ENCODE measurements around the gene FRAT1. TPM values are rescaled to one million over a fixed set of nuclear protein-coding genes. Genes with fewer than 3 reads are reported as not detected.

The FRAT1 gene
- total and polyA plus RNA-seq, 2 of the 13 experiments (the other 11 are each of a cell fraction or from before 2014, with no cell fraction given) = 1.7 to 2.3 TPM

DNA sequence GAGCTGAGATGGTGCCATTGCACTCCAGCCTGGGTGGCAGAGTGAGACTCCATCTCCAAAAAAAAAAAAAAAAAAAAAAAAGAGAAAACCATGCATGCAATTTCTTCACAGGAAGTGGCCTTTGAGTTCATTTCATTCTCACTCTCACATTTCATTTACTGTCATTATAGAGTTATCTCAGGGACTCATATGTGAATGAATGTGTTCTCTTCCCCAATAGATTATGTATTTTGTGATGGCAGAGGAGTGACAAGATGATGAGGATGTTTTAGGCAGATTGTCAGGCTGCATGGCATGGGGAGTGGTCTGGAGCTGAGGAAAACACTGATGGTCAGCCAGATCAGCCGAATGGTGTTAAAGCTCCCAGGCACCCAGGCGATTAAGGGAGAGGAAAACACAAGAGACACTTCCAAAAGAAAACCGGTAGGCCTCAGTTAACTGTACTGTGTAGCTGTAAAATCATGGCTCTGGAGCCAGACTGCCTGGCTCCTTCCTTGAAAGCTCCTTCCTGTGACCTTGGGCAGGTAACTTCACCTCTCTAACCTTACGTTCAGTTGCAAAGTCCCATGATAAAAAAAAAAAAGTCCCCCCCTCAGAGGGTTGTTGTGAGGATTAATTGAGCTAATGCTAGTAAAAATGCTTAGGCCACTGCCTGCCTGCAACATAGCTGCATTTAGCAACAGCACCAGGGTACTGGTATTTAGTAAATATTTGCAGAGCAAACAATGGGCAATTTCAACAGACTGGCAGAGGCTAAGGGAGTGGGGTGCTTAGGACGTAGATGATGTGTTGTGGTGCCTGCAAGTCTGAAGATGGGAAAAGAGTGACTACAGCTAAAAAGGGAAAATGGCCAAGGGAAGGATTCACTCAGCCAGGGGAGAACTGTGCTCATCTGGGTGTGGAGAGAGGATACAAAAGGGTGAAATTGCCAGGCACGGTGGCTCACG is 8.6 kb downstream of the FRAT1 start (continued):
- TF ChIP-seq, protein P1, sequence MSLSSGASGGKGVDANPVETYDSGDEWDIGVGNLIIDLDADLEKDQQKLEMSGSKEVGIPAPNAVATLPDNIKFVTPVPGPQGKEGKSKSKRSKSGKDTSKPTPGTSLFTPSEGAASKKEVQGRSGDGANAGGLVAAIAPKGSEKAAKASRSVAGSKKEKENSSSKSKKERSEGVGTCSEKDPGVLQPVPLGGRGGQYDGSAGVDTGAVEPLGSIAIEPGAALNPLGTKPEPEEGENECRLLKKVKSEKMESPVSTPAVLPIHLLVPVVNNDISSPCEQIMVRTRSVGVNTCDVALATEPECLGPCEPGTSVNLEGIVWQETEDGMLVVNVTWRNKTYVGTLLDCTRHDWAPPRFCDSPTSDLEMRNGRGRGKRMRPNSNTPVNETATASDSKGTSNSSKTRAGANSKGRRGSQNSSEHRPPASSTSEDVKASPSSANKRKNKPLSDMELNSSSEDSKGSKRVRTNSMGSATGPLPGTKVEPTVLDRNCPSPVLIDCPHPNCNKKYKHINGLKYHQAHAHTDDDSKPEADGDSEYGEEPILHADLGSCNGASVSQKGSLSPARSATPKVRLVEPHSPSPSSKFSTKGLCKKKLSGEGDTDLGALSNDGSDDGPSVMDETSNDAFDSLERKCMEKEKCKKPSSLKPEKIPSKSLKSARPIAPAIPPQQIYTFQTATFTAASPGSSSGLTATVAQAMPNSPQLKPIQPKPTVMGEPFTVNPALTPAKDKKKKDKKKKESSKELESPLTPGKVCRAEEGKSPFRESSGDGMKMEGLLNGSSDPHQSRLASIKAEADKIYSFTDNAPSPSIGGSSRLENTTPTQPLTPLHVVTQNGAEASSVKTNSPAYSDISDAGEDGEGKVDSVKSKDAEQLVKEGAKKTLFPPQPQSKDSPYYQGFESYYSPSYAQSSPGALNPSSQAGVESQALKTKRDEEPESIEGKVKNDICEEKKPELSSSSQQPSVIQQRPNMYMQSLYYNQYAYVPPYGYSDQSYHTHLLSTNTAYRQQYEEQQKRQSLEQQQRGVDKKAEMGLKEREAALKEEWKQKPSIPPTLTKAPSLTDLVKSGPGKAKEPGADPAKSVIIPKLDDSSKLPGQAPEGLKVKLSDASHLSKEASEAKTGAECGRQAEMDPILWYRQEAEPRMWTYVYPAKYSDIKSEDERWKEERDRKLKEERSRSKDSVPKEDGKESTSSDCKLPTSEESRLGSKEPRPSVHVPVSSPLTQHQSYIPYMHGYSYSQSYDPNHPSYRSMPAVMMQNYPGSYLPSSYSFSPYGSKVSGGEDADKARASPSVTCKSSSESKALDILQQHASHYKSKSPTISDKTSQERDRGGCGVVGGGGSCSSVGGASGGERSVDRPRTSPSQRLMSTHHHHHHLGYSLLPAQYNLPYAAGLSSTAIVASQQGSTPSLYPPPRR (CRISPR knock-in tag; IDR thresholded peaks at IDR 0.05; ENCODE audit: borderline replicate concordance) = peak; percentile 86
- TF ChIP-seq, protein P2, sequence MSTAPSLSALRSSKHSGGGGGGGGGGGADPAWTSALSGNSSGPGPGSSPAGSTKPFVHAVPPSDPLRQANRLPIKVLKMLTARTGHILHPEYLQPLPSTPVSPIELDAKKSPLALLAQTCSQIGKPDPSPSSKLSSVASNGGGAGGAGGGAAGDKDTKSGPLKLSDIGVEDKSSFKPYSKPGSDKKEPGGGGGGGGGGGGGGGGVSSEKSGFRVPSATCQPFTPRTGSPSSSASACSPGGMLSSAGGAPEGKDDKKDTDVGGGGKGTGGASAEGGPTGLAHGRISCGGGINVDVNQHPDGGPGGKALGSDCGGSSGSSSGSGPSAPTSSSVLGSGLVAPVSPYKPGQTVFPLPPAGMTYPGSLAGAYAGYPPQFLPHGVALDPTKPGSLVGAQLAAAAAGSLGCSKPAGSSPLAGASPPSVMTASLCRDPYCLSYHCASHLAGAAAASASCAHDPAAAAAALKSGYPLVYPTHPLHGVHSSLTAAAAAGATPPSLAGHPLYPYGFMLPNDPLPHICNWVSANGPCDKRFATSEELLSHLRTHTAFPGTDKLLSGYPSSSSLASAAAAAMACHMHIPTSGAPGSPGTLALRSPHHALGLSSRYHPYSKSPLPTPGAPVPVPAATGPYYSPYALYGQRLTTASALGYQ (CRISPR knock-in tag; IDR thresholded peaks at IDR 0.05) = peak; percentile 86; the same call in 1 of the 2 replicates
- peak; percentile 64; the same call in 1 of the 2 replicates for TF ChIP-seq REPIN1 (CRISPR knock-in tag; IDR thresholded peaks at IDR 0.05; ENCODE audit: borderline replicate concordance, low read depth)
- TF ChIP-seq ZNF790 (CRISPR knock-in tag; IDR thresholded peaks at IDR 0.05; ENCODE audit: borderline replicate concordance) = 0 out of 2 replicates have a peak, but pooled peaks have one; percentile 39
- peak; percentile 70 for TF ChIP-seq PHF21A (CRISPR knock-in tag; IDR thresholded peaks at IDR 0.05)
- TF ChIP-seq, protein P3, sequence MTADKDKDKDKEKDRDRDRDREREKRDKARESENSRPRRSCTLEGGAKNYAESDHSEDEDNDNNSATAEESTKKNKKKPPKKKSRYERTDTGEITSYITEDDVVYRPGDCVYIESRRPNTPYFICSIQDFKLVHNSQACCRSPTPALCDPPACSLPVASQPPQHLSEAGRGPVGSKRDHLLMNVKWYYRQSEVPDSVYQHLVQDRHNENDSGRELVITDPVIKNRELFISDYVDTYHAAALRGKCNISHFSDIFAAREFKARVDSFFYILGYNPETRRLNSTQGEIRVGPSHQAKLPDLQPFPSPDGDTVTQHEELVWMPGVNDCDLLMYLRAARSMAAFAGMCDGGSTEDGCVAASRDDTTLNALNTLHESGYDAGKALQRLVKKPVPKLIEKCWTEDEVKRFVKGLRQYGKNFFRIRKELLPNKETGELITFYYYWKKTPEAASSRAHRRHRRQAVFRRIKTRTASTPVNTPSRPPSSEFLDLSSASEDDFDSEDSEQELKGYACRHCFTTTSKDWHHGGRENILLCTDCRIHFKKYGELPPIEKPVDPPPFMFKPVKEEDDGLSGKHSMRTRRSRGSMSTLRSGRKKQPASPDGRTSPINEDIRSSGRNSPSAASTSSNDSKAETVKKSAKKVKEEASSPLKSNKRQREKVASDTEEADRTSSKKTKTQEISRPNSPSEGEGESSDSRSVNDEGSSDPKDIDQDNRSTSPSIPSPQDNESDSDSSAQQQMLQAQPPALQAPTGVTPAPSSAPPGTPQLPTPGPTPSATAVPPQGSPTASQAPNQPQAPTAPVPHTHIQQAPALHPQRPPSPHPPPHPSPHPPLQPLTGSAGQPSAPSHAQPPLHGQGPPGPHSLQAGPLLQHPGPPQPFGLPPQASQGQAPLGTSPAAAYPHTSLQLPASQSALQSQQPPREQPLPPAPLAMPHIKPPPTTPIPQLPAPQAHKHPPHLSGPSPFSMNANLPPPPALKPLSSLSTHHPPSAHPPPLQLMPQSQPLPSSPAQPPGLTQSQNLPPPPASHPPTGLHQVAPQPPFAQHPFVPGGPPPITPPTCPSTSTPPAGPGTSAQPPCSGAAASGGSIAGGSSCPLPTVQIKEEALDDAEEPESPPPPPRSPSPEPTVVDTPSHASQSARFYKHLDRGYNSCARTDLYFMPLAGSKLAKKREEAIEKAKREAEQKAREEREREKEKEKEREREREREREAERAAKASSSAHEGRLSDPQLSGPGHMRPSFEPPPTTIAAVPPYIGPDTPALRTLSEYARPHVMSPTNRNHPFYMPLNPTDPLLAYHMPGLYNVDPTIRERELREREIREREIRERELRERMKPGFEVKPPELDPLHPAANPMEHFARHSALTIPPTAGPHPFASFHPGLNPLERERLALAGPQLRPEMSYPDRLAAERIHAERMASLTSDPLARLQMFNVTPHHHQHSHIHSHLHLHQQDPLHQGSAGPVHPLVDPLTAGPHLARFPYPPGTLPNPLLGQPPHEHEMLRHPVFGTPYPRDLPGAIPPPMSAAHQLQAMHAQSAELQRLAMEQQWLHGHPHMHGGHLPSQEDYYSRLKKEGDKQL (CRISPR knock-in tag; IDR thresholded peaks at IDR 0.05; ENCODE audit: low read depth) = peak; percentile 86
- peak; percentile 91 for TF ChIP-seq ISL2 (CRISPR knock-in tag; IDR thresholded peaks at IDR 0.05)
- TF ChIP-seq, protein P4, sequence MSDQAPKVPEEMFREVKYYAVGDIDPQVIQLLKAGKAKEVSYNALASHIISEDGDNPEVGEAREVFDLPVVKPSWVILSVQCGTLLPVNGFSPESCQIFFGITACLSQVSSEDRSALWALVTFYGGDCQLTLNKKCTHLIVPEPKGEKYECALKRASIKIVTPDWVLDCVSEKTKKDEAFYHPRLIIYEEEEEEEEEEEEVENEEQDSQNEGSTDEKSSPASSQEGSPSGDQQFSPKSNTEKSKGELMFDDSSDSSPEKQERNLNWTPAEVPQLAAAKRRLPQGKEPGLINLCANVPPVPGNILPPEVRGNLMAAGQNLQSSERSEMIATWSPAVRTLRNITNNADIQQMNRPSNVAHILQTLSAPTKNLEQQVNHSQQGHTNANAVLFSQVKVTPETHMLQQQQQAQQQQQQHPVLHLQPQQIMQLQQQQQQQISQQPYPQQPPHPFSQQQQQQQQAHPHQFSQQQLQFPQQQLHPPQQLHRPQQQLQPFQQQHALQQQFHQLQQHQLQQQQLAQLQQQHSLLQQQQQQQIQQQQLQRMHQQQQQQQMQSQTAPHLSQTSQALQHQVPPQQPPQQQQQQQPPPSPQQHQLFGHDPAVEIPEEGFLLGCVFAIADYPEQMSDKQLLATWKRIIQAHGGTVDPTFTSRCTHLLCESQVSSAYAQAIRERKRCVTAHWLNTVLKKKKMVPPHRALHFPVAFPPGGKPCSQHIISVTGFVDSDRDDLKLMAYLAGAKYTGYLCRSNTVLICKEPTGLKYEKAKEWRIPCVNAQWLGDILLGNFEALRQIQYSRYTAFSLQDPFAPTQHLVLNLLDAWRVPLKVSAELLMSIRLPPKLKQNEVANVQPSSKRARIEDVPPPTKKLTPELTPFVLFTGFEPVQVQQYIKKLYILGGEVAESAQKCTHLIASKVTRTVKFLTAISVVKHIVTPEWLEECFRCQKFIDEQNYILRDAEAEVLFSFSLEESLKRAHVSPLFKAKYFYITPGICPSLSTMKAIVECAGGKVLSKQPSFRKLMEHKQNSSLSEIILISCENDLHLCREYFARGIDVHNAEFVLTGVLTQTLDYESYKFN (CRISPR knock-in tag; conservative IDR thresholded peaks at IDR 0.05) = peak; percentile 93

Measured in HepG2 (cell line).